ENCODE data around the gene BICDL2.
A peak's percentile ranks its signal among the peaks of the same experiment; 100 is the strongest.

Gene BICDL2

DNA sequence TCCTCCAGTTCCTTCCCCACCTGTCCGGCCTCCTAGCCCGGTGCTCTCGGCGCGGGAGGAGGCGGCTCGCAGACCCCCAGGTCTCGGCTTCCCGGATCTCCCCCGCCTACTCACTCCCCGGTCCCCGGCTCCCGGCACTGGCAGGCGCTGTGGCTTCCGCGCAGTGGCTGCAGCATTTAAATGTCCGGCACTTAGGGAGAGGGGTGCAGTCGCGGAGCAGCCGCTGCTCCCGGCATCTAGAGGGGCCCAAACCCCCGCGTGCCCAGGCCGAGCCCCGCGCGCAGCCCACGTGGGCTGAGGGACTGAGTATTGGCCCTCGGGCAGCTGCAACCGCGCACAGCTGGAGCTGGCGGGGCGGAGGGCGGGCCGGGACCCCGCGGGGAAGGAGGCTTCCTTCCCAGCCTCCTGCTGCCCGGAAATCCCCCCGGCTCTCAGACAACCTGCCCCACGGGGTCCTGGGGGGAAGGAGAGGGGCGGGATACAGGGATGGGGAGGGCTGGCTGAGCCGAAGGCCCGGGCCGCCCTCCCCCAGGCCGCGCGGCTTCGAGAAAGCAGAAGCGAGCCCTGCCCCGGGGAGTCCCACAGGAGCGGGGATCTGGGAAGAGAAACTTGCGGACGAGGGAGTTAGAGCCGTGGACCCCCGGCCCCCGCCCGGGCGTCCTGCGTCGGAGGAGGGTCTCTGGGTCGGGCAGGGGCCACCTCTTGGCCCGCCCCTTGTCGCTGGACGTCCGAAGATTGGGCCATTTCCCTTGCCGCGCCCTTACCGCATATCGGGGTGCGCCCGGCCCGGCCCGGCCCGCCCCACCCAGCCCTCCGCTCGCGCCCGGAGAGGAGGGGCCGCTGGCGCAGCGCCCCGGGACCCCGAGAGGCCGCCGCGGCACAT is 9.3 kb upstream of the BICDL2 start, which contains the start of gene MMP25:
Gene MMP25 (plus strand): TSS at position 804 of the 883 bp plus-strand sequence. CDS start 357 bp downstream, outside the sequence.
- no peak for DNase-seq

- DNase-seq: no peak
Observed at GRCh38 chr16:3044708-3045107, 8.0 kb upstream of the BICDL2 start.

GRCh38 chr16:3042376-3042775 is 5.6 kb upstream of the BICDL2 start:
- DNase-seq: no peak

DNA sequence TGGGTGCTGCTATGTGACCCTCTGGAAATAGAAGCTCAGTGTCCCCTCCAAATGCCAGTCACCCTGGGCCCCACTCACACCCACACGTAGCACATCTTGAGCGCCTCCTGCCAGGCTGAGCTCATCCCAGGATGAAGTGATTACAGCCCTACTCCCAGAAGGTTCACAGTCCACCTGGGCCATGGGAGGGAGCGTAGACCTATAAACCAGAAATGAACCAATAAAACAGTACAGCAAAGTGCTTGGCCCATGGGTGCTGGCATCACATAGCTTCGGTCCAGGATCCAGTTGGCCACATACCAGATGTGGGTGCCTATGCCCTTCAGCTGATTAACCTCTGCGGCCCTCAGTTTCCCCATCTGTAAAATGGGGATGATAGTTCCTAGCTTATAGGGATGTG is 2.2 kb upstream of the BICDL2 start:
- DNase-seq: no peak

- peak; percentile 15 for DNase-seq
Observed at GRCh38 chr16:3038256-3038655, 1.5 kb upstream of the BICDL2 start.

GRCh38 chr16:3035972-3036725 is 595 bp downstream of the BICDL2 start:
- DNase-seq: no peak

- no peak for DNase-seq
Observed at GRCh38 chr16:3035289-3035971, 1.3 kb downstream of the BICDL2 start.

GRCh38 chr16:3032624-3033023 is 4.1 kb downstream of the BICDL2 start:
- DNase-seq: no peak

GRCh38 chr16:3030222-3031212 is 6.2 kb downstream of the BICDL2 start:
- DNase-seq: no peak

DNA sequence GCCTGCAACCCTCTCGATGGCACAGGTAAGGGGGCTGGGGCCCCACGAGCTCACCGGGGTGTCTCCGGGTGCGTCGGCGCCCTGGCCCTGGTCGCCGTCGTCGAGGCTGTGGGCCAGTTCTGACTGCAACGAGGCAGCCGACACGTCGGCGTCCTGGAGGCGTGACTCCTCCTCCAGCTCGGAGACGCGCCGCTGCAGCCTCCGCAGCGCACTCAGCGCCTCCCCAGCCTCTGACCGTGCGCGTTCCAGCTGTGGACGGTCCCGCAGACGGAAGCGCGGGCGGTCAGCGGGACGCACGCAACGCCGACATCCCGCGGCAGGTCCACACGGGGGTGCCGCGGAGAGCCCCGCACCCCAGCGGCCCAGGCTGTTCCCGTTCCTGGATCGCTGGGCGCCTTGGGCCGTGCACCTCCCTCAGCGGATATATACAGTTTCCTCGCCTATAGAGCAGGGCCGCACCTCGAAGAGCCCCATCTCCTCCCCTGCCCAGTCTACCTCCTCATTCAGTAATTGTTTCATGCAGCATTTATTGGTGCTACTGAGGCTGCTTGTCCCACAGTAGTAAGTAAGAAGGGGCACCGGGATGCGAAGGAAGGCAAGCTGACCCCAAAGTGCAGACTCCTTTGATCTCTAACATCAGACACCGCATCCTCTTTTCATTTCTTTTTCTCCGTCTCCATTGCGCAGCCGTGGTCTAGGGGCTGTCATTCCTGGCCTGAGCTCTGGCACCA is 7.1 kb downstream of the BICDL2 start:
- no peak for DNase-seq

- no peak for DNase-seq
Observed at GRCh38 chr16:3028716-3029319, 7.9 kb downstream of the BICDL2 start.

DNA sequence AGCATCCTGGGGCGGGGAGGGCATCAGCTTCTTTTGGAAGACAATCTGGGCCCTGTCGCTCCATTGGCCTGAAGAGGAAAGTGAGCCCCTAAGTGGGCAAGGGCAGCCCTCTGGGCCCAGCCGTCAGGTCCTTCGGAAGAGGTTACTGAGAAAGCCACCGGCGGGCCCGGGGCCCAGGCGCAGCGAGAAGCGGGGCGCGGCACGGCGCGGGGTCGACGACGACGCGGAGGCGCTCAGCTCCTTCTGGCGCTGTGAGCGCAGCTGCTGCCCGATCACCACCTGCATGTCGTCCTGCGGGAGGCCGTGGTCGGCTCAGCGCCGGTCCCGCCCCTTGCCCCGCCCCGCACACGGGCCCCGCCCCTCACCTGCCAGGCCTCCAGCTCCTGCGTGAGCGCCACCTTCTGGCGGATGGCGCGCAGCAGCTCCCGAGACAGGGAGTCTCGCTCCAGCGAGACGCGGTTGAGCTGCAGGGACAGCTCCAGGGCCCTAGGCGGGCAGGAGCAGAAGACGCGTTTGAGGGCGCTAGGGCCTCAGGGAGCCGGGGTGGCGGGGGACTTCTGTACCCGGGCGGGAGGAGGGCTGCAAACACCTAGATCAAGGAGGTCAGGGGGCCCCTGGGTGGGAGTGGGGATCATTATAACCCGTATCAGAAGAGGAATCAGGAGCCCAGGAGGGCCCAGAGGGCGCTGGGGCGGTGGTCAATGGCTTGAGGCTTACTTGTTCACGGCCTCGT is 8.6 kb downstream of the BICDL2 start:
- peak; percentile 70 for DNase-seq

GRCh38 chr16:3027489-3027795 is 9.3 kb downstream of the BICDL2 start:
- no peak for DNase-seq

- DNase-seq: no peak
Observed at GRCh38 chr16:3026609-3027488, 9.9 kb downstream of the BICDL2 start.

DNA sequence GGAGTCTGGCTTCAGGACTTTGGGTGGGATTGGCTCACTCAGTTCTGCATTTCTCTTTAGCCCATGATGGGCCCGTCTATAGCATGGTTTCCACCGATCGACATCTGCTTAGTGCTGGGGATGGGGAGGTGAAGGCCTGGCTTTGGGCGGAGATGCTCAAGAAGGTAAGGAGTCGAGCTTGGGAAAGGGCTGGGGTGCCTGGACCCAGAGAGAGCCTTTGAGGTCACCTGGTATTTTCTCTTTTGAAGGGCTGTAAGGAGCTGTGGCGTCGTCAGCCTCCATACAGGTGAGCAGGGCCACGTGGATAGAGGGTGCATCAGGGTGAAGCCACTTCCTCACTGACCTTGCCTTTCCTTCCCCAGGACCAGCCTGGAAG is 10.8 kb downstream of the BICDL2 start:
- no peak for DNase-seq

DNA sequence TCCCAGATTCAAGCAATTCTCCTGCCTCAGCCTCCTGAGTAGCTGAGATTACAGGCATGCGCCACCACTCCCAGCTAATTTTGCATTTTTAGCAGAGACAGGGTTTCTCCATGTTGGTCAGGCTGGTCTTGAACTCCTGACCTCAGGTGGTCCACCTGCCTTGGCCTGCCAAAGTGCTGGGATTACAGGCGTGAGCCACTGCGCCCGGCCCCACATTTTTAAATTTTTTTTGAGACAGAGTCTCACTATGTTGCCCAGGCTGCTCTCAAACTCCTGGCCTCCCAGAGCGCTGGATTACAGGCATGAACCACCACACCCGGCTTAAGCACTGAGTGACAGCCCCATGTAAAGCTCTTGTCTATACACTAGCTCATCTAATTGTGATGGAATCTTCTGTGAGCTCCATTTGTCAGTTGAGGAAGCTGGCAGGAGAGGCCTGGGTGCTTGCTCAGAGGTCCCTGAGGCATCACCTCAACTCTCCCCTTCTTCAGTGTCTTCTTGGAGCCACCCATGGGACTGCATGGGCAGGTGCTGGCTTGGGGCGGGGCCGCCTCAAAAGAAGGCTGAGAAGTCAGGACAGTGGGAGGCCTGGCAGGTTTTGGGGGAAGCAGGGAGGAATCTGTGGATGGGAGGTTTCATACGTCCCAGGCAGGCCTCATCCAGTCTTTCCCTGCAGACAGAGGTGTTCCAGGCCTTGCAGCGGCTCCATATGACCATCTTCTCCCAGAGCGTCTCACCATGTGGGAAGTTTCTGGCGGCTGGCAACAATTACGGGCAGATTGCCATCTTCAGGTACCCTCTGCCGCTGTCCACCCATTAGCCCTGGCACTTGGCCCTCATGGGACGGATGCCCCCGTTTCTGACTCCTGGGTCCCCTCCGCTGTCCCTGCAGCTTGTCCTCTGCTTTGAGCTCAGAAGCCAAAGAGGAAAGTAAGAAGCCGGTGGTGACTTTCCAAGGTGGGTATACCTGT is 11.4 kb downstream of the BICDL2 start:
- no peak for DNase-seq

GRCh38 chr16:3023669-3024478 is 12.9 kb downstream of the BICDL2 start, which contains the start of the genes HCFC1R1 and THOC6:
Gene HCFC1R1 (minus strand): TSS chr16:3023942. CDS start chr16:3023941, 1 bp downstream.
Gene THOC6 (plus strand): TSS chr16:3024035. CDS start chr16:3024327, 292 bp downstream.
- DNase-seq: peak; percentile 82
